Esophagus squamous epithelium (tissue), 4 donors: ENCODE results near the gene HS6ST1.

Experiments
- POLR2A ChIP-seq, 4 donors: fragments of 450-650 bp; IDR thresholded peaks; one replicate each; pipeline ENCODE4 v1.6.1; 2017; ENCODE audit warnings: antibody characterized with exemption in 4 of 4, mild to moderate bottlenecking in 4 of 4, moderate library complexity in 3 of 4
- TF ChIP-seq, protein P1 (sequence below), 6 experiments: fragments of 450-650 bp in 4 of 6; fragments of 200-600 bp in 2 of 6; sonication (generic) in 2 of 6; IDR thresholded peaks; one replicate each; pipeline ENCODE4 v1.5.1; 2016 to 2019; ENCODE audit warnings: antibody characterized with exemption in 6 of 6, mild to moderate bottlenecking in 4 of 6, moderate library complexity in 4 of 6

- TF ChIP-seq, protein P1, sequence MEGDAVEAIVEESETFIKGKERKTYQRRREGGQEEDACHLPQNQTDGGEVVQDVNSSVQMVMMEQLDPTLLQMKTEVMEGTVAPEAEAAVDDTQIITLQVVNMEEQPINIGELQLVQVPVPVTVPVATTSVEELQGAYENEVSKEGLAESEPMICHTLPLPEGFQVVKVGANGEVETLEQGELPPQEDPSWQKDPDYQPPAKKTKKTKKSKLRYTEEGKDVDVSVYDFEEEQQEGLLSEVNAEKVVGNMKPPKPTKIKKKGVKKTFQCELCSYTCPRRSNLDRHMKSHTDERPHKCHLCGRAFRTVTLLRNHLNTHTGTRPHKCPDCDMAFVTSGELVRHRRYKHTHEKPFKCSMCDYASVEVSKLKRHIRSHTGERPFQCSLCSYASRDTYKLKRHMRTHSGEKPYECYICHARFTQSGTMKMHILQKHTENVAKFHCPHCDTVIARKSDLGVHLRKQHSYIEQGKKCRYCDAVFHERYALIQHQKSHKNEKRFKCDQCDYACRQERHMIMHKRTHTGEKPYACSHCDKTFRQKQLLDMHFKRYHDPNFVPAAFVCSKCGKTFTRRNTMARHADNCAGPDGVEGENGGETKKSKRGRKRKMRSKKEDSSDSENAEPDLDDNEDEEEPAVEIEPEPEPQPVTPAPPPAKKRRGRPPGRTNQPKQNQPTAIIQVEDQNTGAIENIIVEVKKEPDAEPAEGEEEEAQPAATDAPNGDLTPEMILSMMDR (IDR thresholded peaks at IDR 0.05) = no peak
- TF ChIP-seq POLR2A (IDR thresholded peaks at IDR 0.05) = no peak
Measured at GRCh38 chr2:128343459-128343858, 24.8 kb upstream of the HS6ST1 start.
